HTR-8/SVneo (cell line): Measurements from ENCODE around the gene KCNK2.

Experiments
- DNase-seq: peaks from one replicate; pipeline ENCODE4 v3.0.0; 2011; ENCODE audit warnings: low spot score, mixed read lengths; ENCODE audit not compliant: insufficient read length
- FAIRE-seq: peaks from 2 replicates; lab custom pipeline; 2011; peaks lifted over from hg19 to GRCh38; lab: Jason Lieb, UNC

The KCNK2 gene

DNA sequence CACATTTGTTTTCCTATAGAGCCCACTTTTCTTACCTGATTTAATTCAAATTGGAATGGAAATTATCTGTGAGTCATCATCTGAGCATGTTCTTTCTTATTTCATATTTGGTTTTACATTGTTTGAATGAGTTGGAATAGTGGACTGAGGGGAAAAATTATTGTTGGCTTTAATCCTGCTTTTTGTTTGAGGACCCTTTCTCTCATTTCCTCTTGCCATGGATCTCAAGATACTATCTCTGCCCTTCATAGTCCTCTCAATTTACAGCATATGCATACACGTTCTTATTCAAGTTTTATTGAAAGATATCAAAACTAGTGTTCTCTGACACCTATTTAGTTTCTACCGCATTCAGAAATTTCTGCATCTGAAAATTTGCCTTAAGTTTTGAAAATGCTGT lies 5.1 kb downstream of the KCNK2 start:
- FAIRE-seq (no peak), DNase-seq (no peak)

DNA sequence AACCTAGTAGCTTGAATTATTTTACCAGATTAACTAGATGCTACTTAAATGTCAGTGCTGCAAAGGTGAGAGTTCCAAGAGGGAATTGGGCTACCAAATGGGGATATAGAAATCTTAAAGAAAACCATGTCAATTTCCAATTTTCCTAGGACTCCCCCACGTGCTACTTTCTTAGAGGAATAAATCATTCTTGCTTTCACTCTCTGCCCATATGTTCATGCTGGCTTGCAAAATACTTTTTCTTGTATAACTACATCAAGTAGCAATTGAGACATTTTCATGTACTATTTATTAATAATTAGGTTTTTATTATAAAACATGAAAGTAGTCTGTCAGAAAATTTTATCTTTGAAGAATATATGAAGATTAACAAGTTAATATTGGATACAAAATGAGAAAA lies 11.8 kb downstream of the KCNK2 start:
- DNase-seq = no peak
- no peak for FAIRE-seq

DNA sequence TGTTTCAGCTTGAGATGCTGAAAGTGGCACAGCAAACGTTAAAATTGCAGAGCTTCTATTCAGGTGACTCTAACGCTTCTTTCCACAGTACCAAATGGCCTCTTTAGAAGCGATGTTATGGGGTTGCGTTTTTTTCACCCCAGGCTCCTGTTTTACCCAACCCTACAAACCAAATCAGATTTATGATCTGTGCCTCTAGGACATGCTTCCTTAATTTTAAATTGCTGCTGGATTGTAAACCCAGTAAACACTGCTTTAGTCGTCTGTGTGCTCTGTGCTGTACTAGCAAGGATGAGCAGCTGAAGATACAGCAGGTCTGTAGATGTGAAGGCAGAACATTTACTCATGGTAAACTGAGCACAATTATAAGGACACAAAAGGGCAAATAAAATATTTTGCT lies 13.0 kb downstream of the KCNK2 start:
- no peak for DNase-seq
- peak; percentile 4 for FAIRE-seq

DNA sequence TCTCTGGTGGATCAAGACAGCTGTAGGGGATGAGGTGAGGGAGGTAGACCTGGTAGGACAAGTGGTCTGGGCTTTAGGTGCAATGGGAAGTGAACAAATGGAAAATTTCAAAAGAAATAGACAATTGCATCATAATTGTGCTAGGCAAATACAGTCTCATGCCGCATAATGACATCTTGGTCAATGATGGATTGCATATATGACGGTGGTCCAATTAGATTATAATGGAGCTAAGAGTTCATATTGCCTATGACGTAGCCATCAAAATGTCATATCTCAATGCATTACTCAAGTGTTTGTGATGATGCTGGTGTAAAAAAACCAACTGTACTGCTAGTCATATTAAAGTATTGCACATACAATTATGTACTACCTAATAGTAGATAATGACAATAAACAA lies 19.0 kb downstream of the KCNK2 start:
- DNase-seq = no peak
- FAIRE-seq = no peak

DNA sequence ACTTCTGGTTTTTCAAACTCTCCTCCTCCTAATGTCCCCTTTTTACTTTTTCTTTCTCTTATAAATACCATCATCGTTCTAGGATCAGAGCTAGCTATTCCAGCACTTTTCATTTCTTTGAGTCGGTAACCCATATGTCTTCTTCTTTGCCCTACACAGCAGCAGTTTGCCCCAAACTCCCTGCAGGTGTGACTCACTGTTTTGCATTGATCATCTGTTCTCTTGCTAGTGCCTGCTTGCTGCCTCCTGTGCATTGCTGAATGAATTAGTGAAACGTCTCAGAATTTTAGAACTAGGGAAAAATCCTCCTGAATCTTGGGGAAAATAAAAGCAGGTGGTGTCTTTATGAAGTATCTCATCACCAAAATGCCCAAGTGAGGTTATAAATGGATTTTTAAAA lies 21.7 kb downstream of the KCNK2 start:
- FAIRE-seq = no peak
- DNase-seq = no peak

DNA sequence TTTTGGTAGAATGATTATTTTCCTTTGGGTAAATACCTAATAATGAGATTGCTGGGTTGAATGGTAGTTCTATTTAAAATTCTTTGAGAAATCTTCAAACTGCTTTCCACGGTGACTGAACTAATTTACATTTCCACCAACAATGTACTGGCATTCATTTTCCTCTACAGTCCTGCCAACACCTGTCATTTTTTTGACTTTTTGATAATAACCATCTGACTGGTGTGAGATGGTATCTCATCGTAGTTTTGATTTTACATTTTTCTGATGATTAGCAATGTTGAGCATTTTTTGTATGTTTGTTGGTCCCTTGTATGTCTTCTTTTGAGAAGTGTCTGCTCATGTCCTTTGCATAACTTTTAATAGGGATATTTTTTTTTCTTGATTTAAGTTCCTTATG lies 23.5 kb downstream of the KCNK2 start:
- FAIRE-seq = no peak

DNA sequence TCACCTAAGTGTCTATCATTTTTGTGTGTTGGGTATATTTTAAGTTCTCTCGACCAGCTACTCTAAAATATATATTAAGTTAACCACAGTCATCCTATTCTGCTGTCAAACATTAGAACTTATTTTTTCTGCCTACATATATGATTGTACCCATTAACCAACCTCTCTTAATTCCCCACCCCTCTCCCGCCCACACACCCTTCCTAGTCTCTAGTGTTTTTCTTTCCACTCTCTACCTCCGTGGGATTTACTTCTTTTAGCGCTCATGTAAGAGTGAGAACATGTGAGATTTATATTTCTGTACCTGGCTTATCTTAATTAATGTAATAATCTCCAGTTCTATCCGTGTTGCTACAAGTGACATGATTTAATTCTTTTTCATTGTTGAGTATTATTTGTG lies 26.6 kb downstream of the KCNK2 start:
- no peak for FAIRE-seq
- DNase-seq = no peak

More for the DNA sequence above, 23.5 kb downstream of the KCNK2 start:
- no peak for DNase-seq

DNA sequence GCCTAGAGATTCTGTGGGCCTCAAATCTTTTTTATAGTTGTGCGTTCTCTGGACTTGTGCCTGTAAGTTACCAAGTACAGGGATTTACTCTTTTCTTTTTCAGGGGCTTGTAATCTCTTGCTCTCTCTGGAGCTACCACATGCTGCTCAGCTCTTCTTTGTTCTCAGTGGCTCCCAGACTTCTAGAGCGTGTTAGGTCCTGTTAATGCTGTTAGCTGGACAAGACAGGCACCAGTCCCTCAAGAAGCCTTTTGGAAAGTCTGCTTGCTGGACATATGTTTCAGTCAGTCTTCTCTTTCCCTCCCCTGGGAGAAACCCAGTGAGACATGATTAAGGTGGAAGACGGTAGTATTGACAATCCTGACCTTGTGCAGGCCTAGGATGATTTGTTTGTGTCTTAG lies 29.4 kb downstream of the KCNK2 start:
- no peak for FAIRE-seq
- DNase-seq = no peak

DNA sequence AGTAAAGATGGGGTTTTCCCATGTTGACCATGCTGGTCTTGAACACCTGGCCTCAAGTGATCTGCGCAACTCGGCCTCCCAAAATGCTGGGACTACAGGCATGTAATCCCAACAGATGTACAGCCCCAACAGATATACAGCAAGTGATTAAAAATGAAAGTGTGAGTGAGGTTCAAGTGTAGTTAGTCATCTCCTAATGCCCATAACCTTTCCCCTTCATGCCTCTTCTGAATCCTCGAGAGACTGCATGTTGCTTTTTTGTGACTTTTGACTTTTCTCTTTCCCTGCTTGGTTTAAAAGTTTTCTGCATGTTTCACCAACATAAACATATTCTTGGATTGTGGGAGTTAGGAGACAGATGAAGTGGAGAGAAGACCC lies 31.2 kb downstream of the KCNK2 start:
- no peak for FAIRE-seq
- DNase-seq = no peak

DNA sequence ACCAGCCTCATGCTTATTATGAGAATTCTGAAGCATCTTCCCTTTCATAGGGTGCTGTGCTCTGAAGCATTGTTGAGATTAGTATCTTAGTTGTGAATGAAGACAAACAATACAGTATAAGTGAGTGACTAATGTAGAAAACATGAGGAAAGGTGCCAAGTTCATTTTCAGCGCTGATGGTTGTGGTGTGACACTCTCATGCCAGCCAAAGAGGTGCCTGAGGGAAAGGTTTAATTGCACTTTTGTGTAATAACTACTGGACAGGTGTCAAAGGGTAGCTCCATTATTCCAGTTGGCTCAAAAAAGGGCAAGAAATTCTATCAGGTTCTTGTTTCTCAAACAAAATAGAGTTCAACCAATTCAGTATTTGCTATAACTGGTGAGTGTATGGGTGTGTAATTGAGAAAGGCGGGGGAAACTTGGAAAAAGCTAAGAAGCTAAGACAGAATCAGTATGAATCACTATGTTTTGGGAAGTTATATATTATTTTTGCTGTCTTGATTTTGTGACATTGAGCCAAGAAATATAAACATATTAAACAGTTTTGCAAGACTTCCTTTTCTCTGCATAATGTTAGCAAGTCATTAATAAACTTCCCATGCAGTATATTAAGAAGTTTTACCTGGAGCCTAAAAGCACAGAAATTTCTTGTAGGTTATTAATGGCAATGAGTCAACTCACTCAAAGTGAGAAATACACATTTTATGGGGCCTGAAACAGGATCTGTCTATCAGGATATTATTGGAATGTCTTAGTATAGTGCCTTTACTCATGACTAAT lies 31.8 kb downstream of the KCNK2 start:
- DNase-seq (peak; percentile 25), FAIRE-seq (peak; percentile 80)

DNA sequence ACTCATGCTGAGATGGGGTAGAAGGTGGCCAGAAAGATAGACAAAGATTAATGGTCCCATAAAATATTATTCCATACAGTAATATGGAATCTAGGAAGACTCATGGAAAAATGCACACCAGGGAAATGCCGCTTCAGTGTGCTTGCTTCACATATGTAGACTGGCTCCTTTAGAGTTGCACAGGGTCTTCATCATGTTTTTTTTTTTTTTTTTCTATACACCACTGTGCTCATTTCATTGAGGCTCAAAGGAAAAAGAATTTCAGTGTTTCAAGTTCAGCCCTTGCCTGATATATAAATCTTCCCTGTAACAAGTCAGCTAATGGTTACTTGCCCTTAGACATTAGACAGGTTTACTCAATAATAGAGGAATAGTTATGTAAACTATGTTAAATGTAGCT lies 33.2 kb downstream of the KCNK2 start:
- no peak for FAIRE-seq
- no peak for DNase-seq

DNA sequence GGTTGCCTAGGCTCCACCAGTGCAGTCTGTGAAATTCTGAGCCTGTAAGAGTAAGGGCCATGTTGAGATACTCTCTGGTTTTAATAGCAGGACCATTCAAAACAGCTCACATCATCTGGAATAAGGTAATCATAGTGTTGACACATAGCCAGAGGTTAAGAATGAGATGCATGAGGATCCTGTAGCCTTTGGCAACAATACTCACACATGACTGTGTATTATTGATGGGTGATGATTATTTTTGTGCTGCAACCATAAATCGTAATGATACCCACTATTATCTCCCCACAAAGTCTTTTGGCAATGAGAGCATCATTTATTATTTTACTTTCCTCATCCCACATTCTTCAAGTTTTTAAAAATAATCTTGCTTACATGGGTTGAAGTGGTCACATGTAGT lies 35.5 kb downstream of the KCNK2 start:
- peak; percentile 67 for FAIRE-seq
- DNase-seq = no peak

DNA sequence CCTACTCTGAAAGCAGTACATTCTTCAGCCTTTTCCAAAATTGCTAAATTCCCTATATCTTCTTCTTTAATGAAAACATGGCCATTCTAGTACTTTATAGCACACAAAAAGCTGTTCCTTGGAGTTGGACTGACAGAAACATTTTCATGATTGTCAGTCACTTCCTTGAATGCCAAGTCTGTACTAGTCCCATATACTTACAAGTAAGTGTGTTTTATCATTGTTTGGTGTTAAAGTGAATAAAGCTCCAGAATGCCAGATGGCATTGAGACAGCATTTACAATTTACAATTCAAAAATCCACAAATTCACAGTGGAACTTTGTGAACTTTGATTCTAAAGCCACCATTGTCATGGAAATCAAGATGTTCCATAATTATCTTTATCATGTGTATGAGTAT lies 36.5 kb downstream of the KCNK2 start:
- FAIRE-seq (no peak), DNase-seq (no peak)

DNA sequence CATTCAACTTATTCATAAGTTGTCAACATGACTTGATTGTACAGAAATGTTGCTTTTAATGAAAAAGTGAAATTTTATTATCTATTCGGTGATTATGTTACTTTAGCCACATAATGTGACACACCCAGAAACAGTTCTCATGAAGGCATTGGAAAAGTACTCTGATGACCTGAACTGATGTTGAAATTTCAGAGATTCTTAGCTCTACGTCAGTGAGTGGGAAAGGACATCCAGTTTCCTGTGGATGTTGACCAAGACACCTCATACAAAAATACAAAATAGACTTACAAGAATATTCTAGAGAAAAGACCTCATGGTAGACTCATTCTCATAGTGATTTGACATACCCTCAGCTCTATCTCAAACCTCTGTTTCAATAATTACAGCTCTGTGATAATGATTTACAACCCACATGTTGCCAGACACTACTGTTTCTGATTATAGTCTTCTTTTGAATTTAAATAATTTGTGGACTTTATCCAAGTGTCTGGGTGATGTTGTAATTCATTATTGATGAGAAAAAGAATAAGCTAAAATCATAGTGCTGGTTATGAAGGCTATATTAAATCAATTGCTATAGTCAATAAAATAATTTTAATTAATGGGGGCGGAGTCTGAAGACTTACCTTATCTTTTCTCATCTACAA lies 37.3 kb downstream of the KCNK2 start:
- DNase-seq (no peak), FAIRE-seq (no peak)

DNA sequence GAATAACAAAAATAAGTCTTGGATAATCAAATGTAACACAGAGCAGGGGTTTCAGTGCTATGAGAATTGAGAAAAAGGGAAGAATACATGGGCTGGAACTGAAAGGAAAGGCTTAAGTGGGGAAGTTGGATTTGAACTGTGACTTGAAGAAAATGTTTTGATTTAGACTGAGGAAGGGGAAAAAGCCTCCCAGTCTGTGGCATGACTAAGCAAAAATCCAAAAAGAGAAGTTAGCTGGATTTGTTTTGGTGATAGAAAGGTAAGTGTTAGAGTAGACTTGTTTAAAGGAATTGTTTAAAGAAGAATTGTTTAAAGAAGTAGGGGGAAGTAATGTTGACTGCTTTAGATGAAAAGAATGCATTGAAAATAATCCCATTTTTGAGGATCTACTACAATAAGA lies 46.0 kb downstream of the KCNK2 start:
- FAIRE-seq (no peak), DNase-seq (no peak)

DNA sequence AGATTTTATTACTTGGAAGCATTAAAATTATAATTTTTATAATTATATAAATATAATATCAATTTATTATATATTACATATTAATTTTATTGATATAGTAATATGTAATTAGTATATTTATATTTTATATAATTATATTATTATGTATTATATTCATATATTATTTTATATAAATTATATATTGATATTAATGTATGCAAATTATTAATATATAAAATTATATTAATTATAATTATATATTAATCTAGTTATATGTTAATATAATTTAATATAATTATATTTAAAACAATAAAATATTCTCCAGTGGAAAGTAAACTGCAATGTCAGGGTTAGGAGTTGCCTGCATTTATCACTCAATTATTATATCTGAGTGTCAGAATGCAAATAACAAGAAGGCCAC lies 48.8 kb downstream of the KCNK2 start:
- FAIRE-seq (no peak), DNase-seq (no peak)

DNA sequence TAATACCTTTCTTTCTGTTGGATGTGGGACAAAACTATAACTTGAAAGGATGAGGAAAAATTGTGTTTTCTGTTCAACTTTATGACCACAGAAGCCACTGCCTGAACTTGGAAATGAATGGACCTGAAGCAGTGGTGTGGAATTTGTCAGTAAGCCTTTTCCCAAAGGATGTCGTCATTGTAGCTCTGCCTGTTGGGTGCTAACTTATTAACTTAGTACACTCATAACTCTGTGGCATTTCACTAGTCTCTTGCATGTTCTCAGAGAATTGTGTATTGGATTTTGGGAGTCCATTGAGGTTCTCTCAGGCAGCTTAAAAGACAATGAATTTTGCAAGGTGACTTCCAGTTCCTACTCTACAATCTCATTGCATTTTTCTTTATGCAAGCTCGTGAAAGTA lies 49.6 kb downstream of the KCNK2 start:
- no peak for FAIRE-seq

DNA sequence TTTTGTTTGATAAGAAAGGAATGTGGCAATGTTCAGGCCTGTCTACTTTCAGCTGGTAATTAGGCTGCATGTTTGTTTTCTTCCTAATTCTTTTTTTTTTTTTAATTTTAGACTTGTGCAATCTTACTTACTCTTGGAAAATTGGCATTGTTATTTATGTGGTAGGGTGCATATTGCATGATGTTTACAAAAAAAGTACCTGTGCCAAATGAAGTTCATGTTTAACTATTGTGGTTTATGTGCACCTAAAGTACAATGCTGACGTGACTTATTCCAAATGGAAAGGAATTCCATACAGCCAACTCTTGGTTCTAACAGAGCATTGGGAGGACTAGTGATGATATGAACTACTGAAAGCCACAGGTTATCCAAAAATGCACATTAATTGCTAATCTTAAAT lies 51.0 kb downstream of the KCNK2 start:
- DNase-seq (no peak), FAIRE-seq (no peak)

More for the DNA sequence above, 49.6 kb downstream of the KCNK2 start:
- DNase-seq = no peak

DNA sequence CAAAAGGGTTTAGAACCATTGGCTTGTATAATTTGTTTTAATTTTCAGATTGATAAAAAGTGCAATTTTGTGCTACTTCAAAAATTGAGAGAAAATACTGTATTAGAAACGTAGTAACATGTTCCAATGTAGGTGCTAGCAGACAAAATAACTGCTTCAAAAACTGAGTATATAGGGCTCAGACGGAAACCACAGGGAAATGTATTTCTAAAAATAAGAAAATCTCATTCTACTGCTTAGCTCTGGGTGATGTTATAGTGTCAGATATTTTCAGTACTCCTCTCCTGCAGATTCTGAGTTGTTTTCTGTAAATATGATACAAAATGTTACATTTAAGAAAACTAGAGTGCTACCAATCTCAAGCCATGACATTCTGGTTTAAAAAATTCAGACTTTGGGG lies 55.4 kb downstream of the KCNK2 start:
- FAIRE-seq (no peak), DNase-seq (no peak)

DNA sequence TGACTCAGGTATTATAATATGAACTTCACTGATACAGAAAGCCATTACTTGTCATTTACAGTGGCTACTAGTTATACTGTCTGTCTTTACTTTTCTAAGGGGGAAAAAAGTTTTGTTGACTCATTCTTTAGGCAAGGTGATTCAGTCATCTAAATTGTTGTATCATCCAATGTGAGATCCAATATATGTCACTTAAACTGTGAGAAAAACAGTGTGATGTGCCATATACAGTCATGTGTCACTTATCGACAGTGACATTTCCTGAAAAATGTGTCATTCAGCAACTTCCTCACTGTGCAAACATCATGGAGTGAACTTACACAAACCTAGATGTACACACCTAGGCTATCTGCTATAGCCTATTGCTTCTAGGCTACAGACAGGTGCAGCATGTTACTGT lies 57.6 kb downstream of the KCNK2 start:
- FAIRE-seq (no peak), DNase-seq (no peak)

DNA sequence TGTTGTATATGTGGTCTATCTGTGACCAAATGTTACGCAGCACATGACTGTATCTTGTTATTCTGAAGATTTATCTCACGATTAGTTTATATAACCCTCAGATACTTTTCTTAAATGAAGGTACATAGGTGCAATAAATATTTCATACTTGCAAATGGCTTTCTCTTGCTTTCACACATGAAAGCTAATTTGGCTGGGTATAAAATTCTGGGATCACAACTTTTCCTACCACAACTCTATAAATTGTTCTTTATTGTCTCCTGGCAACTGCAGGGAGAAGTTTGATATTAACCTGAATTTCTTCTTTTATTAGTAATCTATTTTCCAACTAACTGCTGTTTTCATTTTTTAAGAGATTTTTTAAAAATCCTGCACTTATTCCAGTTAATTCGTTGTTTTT lies 58.9 kb downstream of the KCNK2 start:
- FAIRE-seq (no peak), DNase-seq (no peak)

DNA sequence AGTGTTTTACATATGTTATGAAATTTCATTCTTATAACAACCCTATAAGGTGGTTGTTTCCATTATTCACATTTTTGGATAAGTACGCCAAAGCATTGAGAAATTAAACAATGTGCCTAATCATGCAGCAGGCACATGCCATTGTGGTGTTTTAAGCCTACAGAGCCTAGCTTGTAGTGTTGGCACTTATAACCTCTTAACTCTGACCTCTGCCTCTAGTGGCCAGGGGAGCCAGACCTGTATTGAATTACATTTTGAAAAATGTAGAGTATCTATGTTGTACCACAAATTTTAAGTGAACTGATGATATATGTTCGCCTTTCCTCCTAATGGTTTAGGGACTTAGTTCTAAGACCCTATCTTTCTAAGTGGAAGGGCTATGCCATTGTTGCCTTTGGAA lies 61.0 kb downstream of the KCNK2 start:
- FAIRE-seq = no peak
- DNase-seq = no peak
